K562 (cell line): ENCODE results near the gene EPHB1. TPM values are rescaled to one million over a fixed set of nuclear protein-coding genes. Genes with fewer than 3 reads are reported as not detected.

ENCODE experiments used
- ATAC-seq: fragments of 200-7000 bp; cut with Tn5 transposase; 3 replicates; pipeline ENCODE4 v1.9.1; 2020; ENCODE audit warnings: moderate library complexity
- BruUV-seq: library from RNA; stranded (reverse); fragments of 400-500 nt; replicated peaks from 2 replicates; lab custom pipeline; 2021; lab: Mats Ljungman, UMichigan
- CTCF ChIA-PET: fragments of 300-600 bp; formaldehyde crosslinking; extraction: SDS; loops from one replicate; lab custom pipeline; 2021; ENCODE audit warnings: low intra/inter-chr PET ratio; lab: Yijun Ruan, JAX
- POLR2A ChIA-PET: fragments of 300-600, 350-650 bp; sonication (Branson Sonifier 250); formaldehyde crosslinking; extraction: SDS; loops from one replicate; lab custom pipeline; 2021; ENCODE audit warnings: antibody characterized with exemption, inconsistent platforms; lab: Yijun Ruan, JAX
- DNase-seq, 4 experiments: peaks; one replicate each; pipeline versions ENCODE4 v3.0.0 to v3.0.0-alpha.2; 2011 to 2018; ENCODE audit warnings: low spot score in 3 of 4, mixed read lengths in 3 of 4; ENCODE audit errors: extremely low read depth in 1 of 4
- FAIRE-seq: peaks from 2 replicates; lab custom pipeline; 2011; peaks lifted over from hg19 to GRCh38; lab: Jason Lieb, UNC
- H2AFZ ChIP-seq: 2 replicates; pipeline ENCODE4 v1.6.0; 2011; ENCODE audit warnings: low read depth, low read length, control low read depth, inconsistent platforms
- H3K27ac ChIP-seq: fragments of 200-600 bp; 3 replicates; pipeline ENCODE4 v1.8.0; 2011; ENCODE audit warnings: low read depth, mild to moderate bottlenecking, control low read depth, inconsistent platforms, low read length, moderate library complexity, mixed read lengths; ENCODE audit errors: extremely low read depth
- H3K27me3 ChIP-seq, 2 experiments: fragments of 300-600 bp in 1 of 2; 2 replicates in 1 of 2; 3 replicates in 1 of 2; pipeline versions ENCODE4 v1.6.0 to v1.8.0; 2011; ENCODE audit warnings: inconsistent platforms in 2 of 2, low read length in 2 of 2, mild to moderate bottlenecking in 1 of 2, mixed read lengths in 1 of 2, moderate library complexity in 1 of 2; ENCODE audit not compliant: control insufficient read depth in 2 of 2, insufficient read depth in 2 of 2
- H3K36me3 ChIP-seq: fragments of 300-600 bp; 3 replicates; pipeline ENCODE4 v1.8.0; 2011; ENCODE audit warnings: mild to moderate bottlenecking, low read length, inconsistent platforms; ENCODE audit not compliant: control insufficient read depth, insufficient read depth
- H3K4me1 ChIP-seq, 2 experiments: fragments of 200-600 bp in 1 of 2; replicated peaks in 1 of 2; 2 replicates in 1 of 2; 3 replicates in 1 of 2; pipeline versions ENCODE4 v1.5.1 to v1.8.0; 2011; ENCODE audit warnings: inconsistent platforms in 2 of 2, low read length in 2 of 2, mild to moderate bottlenecking in 1 of 2, mixed read lengths in 1 of 2, moderate library complexity in 1 of 2; ENCODE audit not compliant: control insufficient read depth in 2 of 2, insufficient read depth in 2 of 2
- H3K4me2 ChIP-seq: 2 replicates; pipeline ENCODE4 v1.6.1; 2011; ENCODE audit warnings: low read length, control low read depth, inconsistent platforms, mixed read lengths; ENCODE audit not compliant: insufficient read depth
- H3K4me3 ChIP-seq: fragments of 200-600 bp; sonication (generic), shearing (Covaris generic); 2 replicates; pipeline ENCODE4 v1.5.1; 2016; ENCODE audit warnings: control low read depth, inconsistent platforms
- H3K79me2 ChIP-seq: fragments of 200-600 bp; 3 replicates; pipeline ENCODE4 v1.8.0; 2011; ENCODE audit warnings: low read length, inconsistent platforms; ENCODE audit not compliant: control insufficient read depth, insufficient read depth
- H3K9ac ChIP-seq, 2 experiments: 2 replicates each; pipeline versions ENCODE4 v1.6.0 to v1.6.1; 2011; ENCODE audit warnings: low read depth in 2 of 2, low read length in 2 of 2, control low read depth in 1 of 2, inconsistent platforms in 1 of 2, mild to moderate bottlenecking in 1 of 2, mixed read lengths in 1 of 2; ENCODE audit not compliant: insufficient read depth in 1 of 2
- H3K9me1 ChIP-seq: one replicate; pipeline ENCODE4 v1.6.0; 2011; ENCODE audit warnings: inconsistent platforms, mild to moderate bottlenecking, low read length, moderate library complexity; ENCODE audit not compliant: control insufficient read depth, insufficient read depth
- H3K9me3 ChIP-seq: replicated peaks from 2 replicates; pipeline ENCODE4 v1.5.1; 2011; ENCODE audit warnings: low read depth, low read length, inconsistent platforms; ENCODE audit not compliant: control insufficient read depth, insufficient read depth
- H4K20me1 ChIP-seq: replicated peaks from 2 replicates; pipeline ENCODE4 v1.6.1; 2011; ENCODE audit warnings: low read length, inconsistent platforms, mixed read lengths; ENCODE audit not compliant: control insufficient read depth, insufficient read depth
- BCL6 ChIP-seq: fragments of 250-450 bp; sonication (Bioruptor Pico); IDR thresholded peaks from 2 replicates; pipeline ENCODE4 v1.4.0; 2020
- BRF1 ChIP-seq: IDR thresholded peaks from 3 replicates; pipeline ENCODE4 v1.6.1; 2011; ENCODE audit warnings: borderline replicate concordance, mild to moderate bottlenecking; ENCODE audit not compliant: insufficient read length; ENCODE audit errors: extremely low read depth
- IRF9 ChIP-seq: fragments of 450-650 bp; IDR thresholded peaks from 2 replicates; pipeline ENCODE4 v1.6.1; 2016; ENCODE audit warnings: missing biosample characterization, missing genetic modification characterization
- MXD1 ChIP-seq: fragments of 250-450 bp; sonication (Bioruptor Pico); IDR thresholded peaks from 2 replicates; pipeline ENCODE4 v1.8.0; 2021; ENCODE audit warnings: borderline replicate concordance, mild to moderate bottlenecking, moderate library complexity; ENCODE audit not compliant: poor library complexity, severe bottlenecking
- POU5F1 ChIP-seq: fragments of 150-350 bp; IDR thresholded peaks from 2 replicates; pipeline ENCODE4 v1.6.1; 2014; ENCODE audit warnings: borderline replicate concordance, low read length, low read depth, mild to moderate bottlenecking; ENCODE audit not compliant: partially characterized antibody
- SMAD3 ChIP-seq: fragments of 450-650 bp; formaldehyde crosslinking; conservative IDR thresholded peaks from 2 replicates; pipeline ENCODE4 v1.4.0; 2020; ENCODE audit warnings: mild to moderate bottlenecking
- TCF3 ChIP-seq: sonication (generic); formaldehyde crosslinking; IDR thresholded peaks from 2 replicates; pipeline ENCODE4 v1.4.0; 2020; ENCODE audit warnings: mild to moderate bottlenecking, missing genetic modification reagents
- ZBTB12 ChIP-seq: fragments of 250-450 bp; sonication (Bioruptor Pico); IDR thresholded peaks from 2 replicates; pipeline ENCODE4 v1.4.0; 2020
- ZC3H11A ChIP-seq: IDR thresholded peaks from 2 replicates; pipeline ENCODE4 v1.6.1; 2012; ENCODE audit warnings: low read depth, low read length, improper control_type of control experiment
- ZNF384 ChIP-seq: IDR thresholded peaks from 2 replicates; pipeline ENCODE4 v1.6.1; 2012; ENCODE audit warnings: low read depth, low read length, improper control_type of control experiment
- ZNF511 ChIP-seq: sonication (generic); formaldehyde crosslinking; IDR thresholded peaks from 2 replicates; pipeline ENCODE4 v1.8.0; 2022; ENCODE audit warnings: mild to moderate bottlenecking, missing genetic modification reagents
- WGBS: fragments of 100-300 bp; shearing (Covaris generic); methylation state at CpG from one replicate; pipeline ENCODE4 v1.1.6; 2016; ENCODE audit warnings: low coverage, mixed read lengths; ENCODE audit not compliant: insufficient coverage; ENCODE audit errors: missing lambda C conversion rate; 5-methylcytosine and 5-hydroxymethylcytosine counted together
- in situ Hi-C: fragments of 300-500 bp; cut with MboI; formaldehyde crosslinking; loops from 4 replicates; pipeline ENCODE4 v1.15.0; 2018; ENCODE audit warnings: inconsistent platforms, mixed read lengths
- intact Hi-C: fragments of 100-400 bp; cut with micrococcal nuclease; formaldehyde crosslinking; loops from 2 replicates; pipeline ENCODE4 v1.14.2; 2022
- polyA plus RNA-seq, 8 experiments: library from polyadenylated mRNA; depleted of rRNA in 4 of 8; stranded (reverse) in 5 of 8; unstranded in 3 of 8; fragments of >200 nt; fragmentation: Nextera tagmentation in 2 of 8; fragmentation: Illumina TruSeq in 1 of 8; extraction: Ambion mirVana in 2 of 8; extraction: Trizol in 1 of 8; gene quantifications; 2 replicates each; pipeline versions ENCODE4 v1.2.1 to v1.2.3, GENCODE V29; 2011 to 2014; ENCODE audit warnings: inconsistent platforms in 1 of 8, missing spikeins in 1 of 8
- total RNA-seq, 7 experiments: library from RNA; depleted of rRNA in 6 of 7; stranded (reverse); fragments of >200 nt in 6 of 7; fragmentation: Illumina TruSeq in 2 of 7; extraction: Trizol in 2 of 7; gene quantifications; 2 replicates each; pipeline versions ENCODE4 v1.2.1 to v1.2.3, GENCODE V29; 2011 to 2021; ENCODE audit warnings: low replicate concordance in 1 of 7

EPHB1 gene
- total and polyA plus RNA-seq, 9 of the 15 experiments (the other 6 are each of a cell fraction or from before 2014, with no cell fraction given), result 0.29 TPM; not detected in 8

GRCh38 chr3:134751831-134752230 lies 43.2 kb upstream of the EPHB1 start:
- WGBS, result 0% methylated on average over 2 of the region's 2 CpGs
- H3K79me2 ChIP-seq, result no peaks in the 10 kb centered on the region
- no peaks in the 10 kb centered on the region for H3K9me3 ChIP-seq
- FAIRE-seq (no peak), DNase-seq (no peak), ATAC-seq (no peak)
- in situ Hi-C loops, result no loop called here
- H3K27me3 ChIP-seq, result no peaks in the 10 kb centered on the region
- H2AFZ ChIP-seq, result no peak overlapping the region
- H3K27ac ChIP-seq, result no peak overlapping the region
- no peak overlapping the region for H3K4me3 ChIP-seq
- BruUV-seq, result no TSS peak
- no peak overlapping the region for H3K9ac ChIP-seq
- no peaks in the 10 kb centered on the region for H4K20me1 ChIP-seq
- no peaks in the 10 kb centered on the region for H3K4me1 ChIP-seq
- CTCF ChIA-PET, result no interaction called here
- no peaks in the 10 kb centered on the region for H3K9me1 ChIP-seq
- H3K36me3 ChIP-seq, result no peaks in the 10 kb centered on the region
- no peak for TF ChIP-seq IRF9 (tag)
- intact Hi-C loops, result no loop called here
- H3K4me2 ChIP-seq, result no peak overlapping the region
- POLR2A ChIA-PET, result no interaction called here

- Histone ChIP-seq H3K4me3 (no peak overlapping the region), H3K9me3 (no peaks in the 10 kb centered on the region), H3K4me2 (no peak overlapping the region), H3K27ac (no peak overlapping the region), H4K20me1 (no peaks in the 10 kb centered on the region), H3K27me3 (no peaks in the 10 kb centered on the region), H3K9me1 (no peaks in the 10 kb centered on the region), H2AFZ (no peak overlapping the region), H3K36me3 (no peaks in the 10 kb centered on the region), H3K79me2 (no peaks in the 10 kb centered on the region), H3K9ac (no peak overlapping the region), H3K4me1 (no peaks in the 10 kb centered on the region)
- ATAC-seq, result no peak
- FAIRE-seq, result no peak
- intact Hi-C loops, result no loop called here
- BruUV-seq, result no TSS peak
- ChIA-PET CTCF (no interaction called here), POLR2A (interaction anchor here (0.6 kb wide), 1 partner anchor 815 kb away, joined by 3 read pairs; no protein-coding TSS in a partner anchor)
- no peak for TF ChIP-seq ZBTB12 (CRISPR knock-in tag)
- no peak for TF ChIP-seq BRF1
- TF ChIP-seq POU5F1, result no peak
- no peak for TF ChIP-seq SMAD3 (CRISPR knock-in tag)
- TF ChIP-seq MXD1 (CRISPR knock-in tag), result no peak
- no peak for TF ChIP-seq TCF3 (CRISPR knock-in tag)
- no peak for TF ChIP-seq ZNF384
- TF ChIP-seq ZC3H11A, result no peak
- TF ChIP-seq ZNF511 (CRISPR knock-in tag), result no peak
- no peak for TF ChIP-seq BCL6 (CRISPR knock-in tag)
- DNase-seq, result no peak
- 0% methylated on average over 7 of the region's 9 CpGs for WGBS
- in situ Hi-C loops, result no loop called here
Observed at GRCh38 chr3:134752761-134753461, 42.1 kb upstream of the EPHB1 start.
